ENCODE results near the gene TKT. TPM values are rescaled to one million over a fixed set of nuclear protein-coding genes. Genes with fewer than 3 reads are reported as not detected.
A peak's percentile ranks its signal among the peaks of the same experiment; 100 is the strongest.

TKT gene
- 423 TPM for polyA plus RNA-seq (2013, experiment 1 of 2)
- polyA plus RNA-seq (2013, experiment 2 of 2), result 428 TPM

- peaks cover 2% of the 10 kb centered on the region for H3K79me1 ChIP-seq (ENCODE audit: low read depth, low read length)
- no CpG with 5 or more reads among the region's 66 CpGs for WGBS, 2 donors (ENCODE audit: extremely low coverage in 2 of 2, insufficient read length in 2 of 2, insufficient replicate concordance in 1 of 2)
- peak; percentile 84 for DNase-seq (ENCODE audit: low spot score)
Measured at GRCh38 chr3:53255775-53256703, at the start of gene TKT. Gene TKT, minus strand, starts transcription at chr3:53256022. Its CDS starts 80 bp downstream, at chr3:53255942.

GRCh38 chr3:53303957-53304356 lies 48.1 kb upstream of the TKT start:
- H3K36me3 ChIP-seq (replicated peaks in 1 of 2; ENCODE audit: control insufficient read depth in 2 of 2, insufficient read depth in 2 of 2, low read length in 2 of 2), result peaks cover 10 to 89% of the 10 kb centered on the region in 2 donors
- no peak overlapping the region for H3K4ac ChIP-seq (ENCODE audit: low read length)
- no peaks in the 10 kb centered on the region for H3K9me3 ChIP-seq (replicated peaks in 1 of 2; ENCODE audit: control insufficient read depth in 2 of 2, insufficient read depth in 1 of 2, low read depth in 1 of 2, low read length in 2 of 2)
- H2BK15ac ChIP-seq (ENCODE audit: low read length), result no peak overlapping the region
- H2AFZ ChIP-seq (ENCODE audit: low read length), result no peak overlapping the region
- no peak overlapping the region for H3K23ac ChIP-seq (ENCODE audit: low read depth, low read length, poor library complexity)
- H3K27ac ChIP-seq (replicated peaks; ENCODE audit: low read length), result no peak overlapping the region
- H2AK5ac ChIP-seq (ENCODE audit: low read depth, low read length), result no peak overlapping the region
- no peak overlapping the region for H4K8ac ChIP-seq (ENCODE audit: low read depth, low read length)
- no peak overlapping the region for H2BK120ac ChIP-seq (ENCODE audit: low read depth, low read length)
- no peak overlapping the region for H2BK5ac ChIP-seq (ENCODE audit: low read length)
- no peak overlapping the region for H3K9ac ChIP-seq (ENCODE audit: low read depth, low read length, poor library complexity)
- DNase-seq (ENCODE audit: low spot score), result no peak
- H3K27me3 ChIP-seq (ENCODE audit: control insufficient read depth in 3 of 3, insufficient read depth in 3 of 3, low read depth in 1 of 3, low read length in 3 of 3), result no peaks in the 10 kb centered on the region
- no peak overlapping the region for H2BK12ac ChIP-seq (ENCODE audit: low read length)
- no peak overlapping the region for H3K14ac ChIP-seq (ENCODE audit: low read length)
- no peak overlapping the region for H3K4me2 ChIP-seq (ENCODE audit: insufficient read depth, low read length, poor library complexity, severe bottlenecking)
- H3K4me1 ChIP-seq (ENCODE audit: control insufficient read depth in 2 of 2, insufficient read depth in 1 of 2, low read depth in 1 of 2, low read length in 2 of 2), result no peaks in the 10 kb centered on the region
- no peak overlapping the region for H3K18ac ChIP-seq (ENCODE audit: low read length)
- no CpG with 5 or more reads among the region's 3 CpGs for WGBS, 2 donors (ENCODE audit: extremely low coverage in 2 of 2, insufficient read length in 2 of 2, insufficient replicate concordance in 1 of 2)
- no peak overlapping the region for H3K4me3 ChIP-seq (ENCODE audit: low read length in 2 of 2)
- no peak overlapping the region for H4K91ac ChIP-seq (ENCODE audit: low read depth, low read length, poor library complexity)
- no peaks in the 10 kb centered on the region for H3K79me1 ChIP-seq (ENCODE audit: low read depth, low read length)

More at GRCh38 chr3:53255775-53256703, at the start of gene TKT:
- Histone ChIP-seq H3K4me3 (ENCODE audit: low read length in 2 of 2) (peak within 1 kb of the TSS; percentile 88 to 98), H2BK15ac (ENCODE audit: low read length) (peak within 1 kb of the TSS; percentile 43), H3K4me2 (ENCODE audit: insufficient read depth, low read length, poor library complexity, severe bottlenecking) (peak within 1 kb of the TSS; percentile 70), H3K14ac (ENCODE audit: low read length) (peak within 1 kb of the TSS; percentile 78), H3K9ac (ENCODE audit: low read depth, low read length, poor library complexity) (peak within 1 kb of the TSS; percentile 97), H3K18ac (ENCODE audit: low read length) (peak within 1 kb of the TSS; percentile 99), H3K4me1 (ENCODE audit: control insufficient read depth in 2 of 2, insufficient read depth in 1 of 2, low read depth in 1 of 2, low read length in 2 of 2) (peaks cover 24 to 28% of the 10 kb centered on the region in 2 donors), H3K23ac (ENCODE audit: low read depth, low read length, poor library complexity) (peak within 1 kb of the TSS; percentile 83), H2AK5ac (ENCODE audit: low read depth, low read length) (peak within 1 kb of the TSS; percentile 24), H2BK120ac (ENCODE audit: low read depth, low read length) (no peak within 1 kb of the TSS), H3K27me3 (ENCODE audit: control insufficient read depth in 3 of 3, insufficient read depth in 3 of 3, low read depth in 1 of 3, low read length in 3 of 3) (no peaks in the 10 kb centered on the region), H4K8ac (ENCODE audit: low read depth, low read length) (no peak within 1 kb of the TSS), H2AFZ (ENCODE audit: low read length) (peak within 1 kb of the TSS; percentile 91), H4K91ac (ENCODE audit: low read depth, low read length, poor library complexity) (peak within 1 kb of the TSS; percentile 61), H2BK5ac (ENCODE audit: low read length) (peak within 1 kb of the TSS; percentile 96), H3K9me3 (replicated peaks in 1 of 2; ENCODE audit: control insufficient read depth in 2 of 2, insufficient read depth in 1 of 2, low read depth in 1 of 2, low read length in 2 of 2) (no peaks in the 10 kb centered on the region), H3K4ac (ENCODE audit: low read length) (peak within 1 kb of the TSS; percentile 57), H3K36me3 (replicated peaks in 1 of 2; ENCODE audit: control insufficient read depth in 2 of 2, insufficient read depth in 2 of 2, low read length in 2 of 2) (peaks cover 5 to 33% of the 10 kb centered on the region in 2 donors), H3K27ac (replicated peaks; ENCODE audit: low read length) (peak within 1 kb of the TSS; percentile 90), H2BK12ac (ENCODE audit: low read length) (no peak within 1 kb of the TSS)

- Histone ChIP-seq H3K9me3 (replicated peaks in 1 of 2; ENCODE audit: control insufficient read depth in 2 of 2, insufficient read depth in 1 of 2, low read depth in 1 of 2, low read length in 2 of 2) (no peaks in the 10 kb centered on the region), H2BK12ac (ENCODE audit: low read length) (no peak overlapping the region), H3K27me3 (ENCODE audit: control insufficient read depth in 3 of 3, insufficient read depth in 3 of 3, low read depth in 1 of 3, low read length in 3 of 3) (no peaks in the 10 kb centered on the region), H3K4ac (ENCODE audit: low read length) (no peak overlapping the region), H3K23ac (ENCODE audit: low read depth, low read length, poor library complexity) (no peak overlapping the region), H2BK5ac (ENCODE audit: low read length) (no peak overlapping the region), H2AFZ (ENCODE audit: low read length) (no peak overlapping the region), H3K79me1 (ENCODE audit: low read depth, low read length) (no peaks in the 10 kb centered on the region), H3K4me3 (ENCODE audit: low read length in 2 of 2) (no peak overlapping the region), H4K91ac (ENCODE audit: low read depth, low read length, poor library complexity) (no peak overlapping the region), H2AK5ac (ENCODE audit: low read depth, low read length) (no peak overlapping the region), H3K9ac (ENCODE audit: low read depth, low read length, poor library complexity) (no peak overlapping the region), H3K27ac (replicated peaks; ENCODE audit: low read length) (no peak overlapping the region), H3K4me2 (ENCODE audit: insufficient read depth, low read length, poor library complexity, severe bottlenecking) (no peak overlapping the region), H3K36me3 (replicated peaks in 1 of 2; ENCODE audit: control insufficient read depth in 2 of 2, insufficient read depth in 2 of 2, low read length in 2 of 2) (peaks cover 10 to 89% of the 10 kb centered on the region in 2 donors), H2BK15ac (ENCODE audit: low read length) (no peak overlapping the region), H2BK120ac (ENCODE audit: low read depth, low read length) (no peak overlapping the region), H3K4me1 (ENCODE audit: control insufficient read depth in 2 of 2, insufficient read depth in 1 of 2, low read depth in 1 of 2, low read length in 2 of 2) (no peaks in the 10 kb centered on the region), H4K8ac (ENCODE audit: low read depth, low read length) (no peak overlapping the region), H3K14ac (ENCODE audit: low read length) (no peak overlapping the region), H3K18ac (ENCODE audit: low read length) (no peak overlapping the region)
- DNase-seq (ENCODE audit: low spot score), result no peak
- WGBS, 2 donors (ENCODE audit: extremely low coverage in 2 of 2, insufficient read length in 2 of 2, insufficient replicate concordance in 1 of 2), result no CpG with 5 or more reads among the region's 3 CpGs
Measured at GRCh38 chr3:53303549-53303948, 47.7 kb upstream of the TKT start.

- Histone ChIP-seq H4K8ac (ENCODE audit: low read depth, low read length) (no peak overlapping the region), H3K18ac (ENCODE audit: low read length) (no peak overlapping the region), H3K23ac (ENCODE audit: low read depth, low read length, poor library complexity) (no peak overlapping the region), H3K9ac (ENCODE audit: low read depth, low read length, poor library complexity) (no peak overlapping the region), H2BK120ac (ENCODE audit: low read depth, low read length) (no peak overlapping the region), H2BK5ac (ENCODE audit: low read length) (no peak overlapping the region), H2AFZ (ENCODE audit: low read length) (no peak overlapping the region), H3K27ac (replicated peaks; ENCODE audit: low read length) (no peak overlapping the region), H3K27me3 (ENCODE audit: control insufficient read depth in 3 of 3, insufficient read depth in 3 of 3, low read depth in 1 of 3, low read length in 3 of 3) (no peaks in the 10 kb centered on the region), H3K4me3 (ENCODE audit: low read length in 2 of 2) (no peak overlapping the region), H2BK15ac (ENCODE audit: low read length) (no peak overlapping the region), H3K4me2 (ENCODE audit: insufficient read depth, low read length, poor library complexity, severe bottlenecking) (no peak overlapping the region), H2AK5ac (ENCODE audit: low read depth, low read length) (no peak overlapping the region), H3K9me3 (replicated peaks in 1 of 2; ENCODE audit: control insufficient read depth in 2 of 2, insufficient read depth in 1 of 2, low read depth in 1 of 2, low read length in 2 of 2) (no peaks in the 10 kb centered on the region), H3K14ac (ENCODE audit: low read length) (no peak overlapping the region), H3K36me3 (replicated peaks in 1 of 2; ENCODE audit: control insufficient read depth in 2 of 2, insufficient read depth in 2 of 2, low read length in 2 of 2) (peaks cover 5 to 85% of the 10 kb centered on the region in 2 donors), H2BK12ac (ENCODE audit: low read length) (no peak overlapping the region), H3K4ac (ENCODE audit: low read length) (no peak overlapping the region), H3K79me1 (ENCODE audit: low read depth, low read length) (no peaks in the 10 kb centered on the region), H4K91ac (ENCODE audit: low read depth, low read length, poor library complexity) (no peak overlapping the region), H3K4me1 (ENCODE audit: control insufficient read depth in 2 of 2, insufficient read depth in 1 of 2, low read depth in 1 of 2, low read length in 2 of 2) (no peaks in the 10 kb centered on the region)
- no peak for DNase-seq (ENCODE audit: low spot score)
- WGBS, 2 donors (ENCODE audit: extremely low coverage in 2 of 2, insufficient read length in 2 of 2, insufficient replicate concordance in 1 of 2), result no CpG with 5 or more reads among the region's 3 CpGs
Measured at GRCh38 chr3:53300826-53301225, 45.0 kb upstream of the TKT start.
